ENCODE measurements around the gene RRBP1.

- TF ChIP-seq, protein P1, sequence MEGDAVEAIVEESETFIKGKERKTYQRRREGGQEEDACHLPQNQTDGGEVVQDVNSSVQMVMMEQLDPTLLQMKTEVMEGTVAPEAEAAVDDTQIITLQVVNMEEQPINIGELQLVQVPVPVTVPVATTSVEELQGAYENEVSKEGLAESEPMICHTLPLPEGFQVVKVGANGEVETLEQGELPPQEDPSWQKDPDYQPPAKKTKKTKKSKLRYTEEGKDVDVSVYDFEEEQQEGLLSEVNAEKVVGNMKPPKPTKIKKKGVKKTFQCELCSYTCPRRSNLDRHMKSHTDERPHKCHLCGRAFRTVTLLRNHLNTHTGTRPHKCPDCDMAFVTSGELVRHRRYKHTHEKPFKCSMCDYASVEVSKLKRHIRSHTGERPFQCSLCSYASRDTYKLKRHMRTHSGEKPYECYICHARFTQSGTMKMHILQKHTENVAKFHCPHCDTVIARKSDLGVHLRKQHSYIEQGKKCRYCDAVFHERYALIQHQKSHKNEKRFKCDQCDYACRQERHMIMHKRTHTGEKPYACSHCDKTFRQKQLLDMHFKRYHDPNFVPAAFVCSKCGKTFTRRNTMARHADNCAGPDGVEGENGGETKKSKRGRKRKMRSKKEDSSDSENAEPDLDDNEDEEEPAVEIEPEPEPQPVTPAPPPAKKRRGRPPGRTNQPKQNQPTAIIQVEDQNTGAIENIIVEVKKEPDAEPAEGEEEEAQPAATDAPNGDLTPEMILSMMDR (IDR thresholded peaks at IDR 0.05) = no peak
- no peak for TF ChIP-seq POLR2A (IDR thresholded peaks at IDR 0.05)
Measured at GRCh38 chr20:17612992-17613327, 69.1 kb downstream of the RRBP1 start.
